WTC11 (cell line): ENCODE measurements around the gene SDC1. TPM values are rescaled to one million over a fixed set of nuclear protein-coding genes. Genes with fewer than 3 reads are reported as not detected.

Source experiments
- ATAC-seq: fragments of 200-7000 bp; cut with Tn5 transposase; 2 replicates; pipeline ENCODE4 v1.10.0; 2021; ENCODE audit warnings: mild to moderate bottlenecking, moderate library complexity
- CTCF ChIA-PET: fragments of 300-600 bp; sonication (Branson Sonifier 250); formaldehyde crosslinking; loops from one replicate; lab custom pipeline; 2021; ENCODE audit warnings: antibody characterized with exemption; lab: Charles Lee
- POLR2A ChIA-PET: fragments of 350-600 bp; sonication (Branson Sonifier 250); formaldehyde crosslinking; loops from one replicate; lab custom pipeline; 2021; ENCODE audit warnings: antibody characterized with exemption; lab: Charles Lee
- DNase-seq: peaks from one replicate; pipeline ENCODE4 v3.0.0; 2021; ENCODE audit warnings: low spot score
- H3K27ac Mint-ChIP-seq: 2 replicates; pipeline ENCODE4 v1.8.0; 2021; ENCODE audit warnings: mixed read lengths
- H3K27me3 Mint-ChIP-seq: 2 replicates; pipeline ENCODE4 v1.8.0; 2021; ENCODE audit warnings: low read depth, mild to moderate bottlenecking, moderate library complexity, mixed read lengths
- H3K36me3 Mint-ChIP-seq: 2 replicates; pipeline ENCODE4 v1.8.0; 2021; ENCODE audit warnings: mixed read lengths
- H3K4me1 Mint-ChIP-seq: 2 replicates; pipeline ENCODE4 v1.8.0; 2022; ENCODE audit warnings: mixed read lengths
- H3K4me3 Mint-ChIP-seq: 2 replicates; pipeline ENCODE4 v1.8.0; 2021; ENCODE audit warnings: mild to moderate bottlenecking, moderate library complexity, mixed read lengths
- H3K9me3 Mint-ChIP-seq: 2 replicates; pipeline ENCODE4 v1.8.0; 2021; ENCODE audit warnings: mixed read lengths
- FOXK1 ChIP-seq: sonication (generic); formaldehyde crosslinking; IDR thresholded peaks from 2 replicates; pipeline ENCODE4 v1.8.0; 2022; ENCODE audit warnings: mild to moderate bottlenecking, moderate library complexity, missing genetic modification reagents
- GRHL2 ChIP-seq: fragments of 250-450 bp; sonication (Bioruptor Pico); IDR thresholded peaks from 2 replicates; pipeline ENCODE4 v1.8.0; 2022; ENCODE audit warnings: mild to moderate bottlenecking, moderate library complexity; ENCODE audit not compliant: insufficient replicate concordance, severe bottlenecking
- KAT7 ChIP-seq: sonication (generic); formaldehyde crosslinking; IDR thresholded peaks from 2 replicates; pipeline ENCODE4 v1.8.1; 2023; ENCODE audit warnings: missing genetic modification reagents, mild to moderate bottlenecking, borderline replicate concordance
- NFATC4 ChIP-seq: fragments of 250-450 bp; sonication (Bioruptor Pico); IDR thresholded peaks from 2 replicates; pipeline ENCODE4 v1.9.0; 2021; ENCODE audit warnings: mild to moderate bottlenecking
- NR3C1 ChIP-seq: sonication (generic); formaldehyde crosslinking; conservative IDR thresholded peaks from 2 replicates; pipeline ENCODE4 v1.8.1; 2023; ENCODE audit warnings: low read depth, mild to moderate bottlenecking, missing genetic modification reagents
- PRRX2 ChIP-seq: fragments of 250-450 bp; sonication (Bioruptor Pico); IDR thresholded peaks from 2 replicates; pipeline ENCODE4 v1.8.0; 2021; ENCODE audit warnings: mild to moderate bottlenecking
- SOX15 ChIP-seq: fragments of 250-450 bp; sonication (Bioruptor Pico); IDR thresholded peaks from 2 replicates; pipeline ENCODE4 v1.9.0; 2021; ENCODE audit warnings: mild to moderate bottlenecking
- ZNF138 ChIP-seq: sonication (generic); formaldehyde crosslinking; conservative IDR thresholded peaks from 2 replicates; pipeline ENCODE4 v1.8.1; 2022; ENCODE audit warnings: mild to moderate bottlenecking, moderate library complexity, missing genetic modification reagents
- ZNF263 ChIP-seq: sonication (generic); formaldehyde crosslinking; IDR thresholded peaks from 2 replicates; pipeline ENCODE4 v1.8.1; 2022; ENCODE audit warnings: low read depth, mild to moderate bottlenecking, moderate library complexity, missing genetic modification reagents
- ZNF416 ChIP-seq: fragments of 250-450 bp; sonication (Bioruptor Pico); IDR thresholded peaks from 2 replicates; pipeline ENCODE4 v1.9.0; 2021; ENCODE audit warnings: mild to moderate bottlenecking, inconsistent platforms
- total RNA-seq: library from RNA; stranded (reverse); gene quantifications from 3 replicates; pipeline ENCODE4 v1.2.3, GENCODE V29; 2021
- TF ChIP-seq, protein P1 (sequence below): sonication (generic); formaldehyde crosslinking; IDR thresholded peaks from 2 replicates; pipeline ENCODE4 v1.8.0; 2022; ENCODE audit warnings: mild to moderate bottlenecking, missing genetic modification reagents
- TF ChIP-seq, protein P2 (sequence below): sonication (generic); formaldehyde crosslinking; IDR thresholded peaks from 2 replicates; pipeline ENCODE4 v1.8.0; 2022; ENCODE audit warnings: mild to moderate bottlenecking, missing genetic modification reagents
- TF ChIP-seq, protein P3 (sequence below): fragments of 250-450 bp; sonication (Bioruptor Pico); IDR thresholded peaks from 2 replicates; pipeline ENCODE4 v1.9.0; 2021; ENCODE audit warnings: moderate library complexity, mild to moderate bottlenecking, inconsistent platforms, borderline replicate concordance
- TF ChIP-seq, protein P4 (sequence below): sonication (generic); formaldehyde crosslinking; conservative IDR thresholded peaks from 2 replicates; pipeline ENCODE4 v1.8.1; 2023; ENCODE audit warnings: mild to moderate bottlenecking, low read depth, missing genetic modification reagents, moderate library complexity
- TF ChIP-seq, protein P5 (sequence below): sonication (generic); formaldehyde crosslinking; IDR thresholded peaks from 2 replicates; pipeline ENCODE4 v1.8.1; 2022; ENCODE audit warnings: mild to moderate bottlenecking, missing genetic modification reagents, moderate library complexity, borderline replicate concordance
- TF ChIP-seq, protein P6 (sequence below): sonication (generic); formaldehyde crosslinking; IDR thresholded peaks from 2 replicates; pipeline ENCODE4 v1.8.1; 2022; ENCODE audit warnings: low read depth, missing genetic modification reagents, borderline replicate concordance
- TF ChIP-seq, protein P7 (sequence below): sonication (generic); formaldehyde crosslinking; IDR thresholded peaks from 2 replicates; pipeline ENCODE4 v1.8.1; 2022; ENCODE audit warnings: missing genetic modification reagents, borderline replicate concordance
- TF ChIP-seq, protein P8 (sequence below): fragments of 250-450 bp; sonication (Bioruptor Pico); IDR thresholded peaks from 2 replicates; pipeline ENCODE4 v1.8.0; 2021; ENCODE audit warnings: mild to moderate bottlenecking

SDC1 gene
- total RNA-seq, 1 experiment from 2014 or later, result 52.6 TPM

DNA sequence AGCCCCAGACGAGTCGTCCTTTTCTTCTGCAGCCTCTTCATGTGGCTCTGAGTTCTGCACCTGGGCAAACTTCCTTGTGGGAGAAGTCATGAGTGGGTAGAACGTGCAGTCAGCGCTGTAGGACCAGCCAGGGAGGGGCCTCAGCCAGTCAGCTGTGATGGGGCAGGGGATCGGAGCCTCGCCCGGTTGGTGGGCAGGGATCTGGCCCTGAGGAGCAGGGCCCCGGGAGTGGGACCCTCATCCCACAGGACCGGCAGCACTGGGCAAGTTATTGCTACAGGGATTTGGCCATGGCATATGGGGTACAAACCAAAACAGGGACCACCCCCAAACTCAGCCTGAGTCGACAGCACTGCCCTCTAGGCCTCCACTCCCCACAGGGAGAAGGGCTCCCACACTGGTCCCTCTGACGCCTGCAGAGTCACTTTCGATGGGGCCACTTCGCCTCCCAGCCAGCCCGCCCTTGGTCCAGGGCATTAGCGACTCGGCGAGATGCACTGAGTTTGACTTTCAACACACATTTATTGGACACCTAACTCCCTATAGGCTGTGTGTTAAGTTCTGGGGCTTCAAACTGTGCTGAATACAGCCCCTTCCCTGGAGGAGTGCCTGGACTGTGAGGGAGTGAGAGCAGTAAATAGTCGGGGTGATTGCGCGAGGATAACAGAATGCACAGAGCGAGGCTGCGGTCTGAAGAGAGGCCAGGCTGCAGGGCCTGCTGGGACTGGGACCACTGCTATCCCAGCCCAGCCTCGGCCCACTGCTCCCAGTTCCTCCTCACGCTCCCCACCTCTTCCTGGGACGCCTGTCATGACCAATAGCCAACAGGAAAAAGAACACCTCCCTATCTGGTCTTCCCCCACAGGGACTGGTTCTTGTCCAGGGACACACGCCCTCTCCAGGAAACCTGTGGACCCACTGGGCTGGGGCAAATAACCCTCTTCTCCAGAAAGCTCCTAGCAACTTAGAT lies 55.9 kb downstream of the SDC1 start:
- no peaks in the 10 kb centered on the region for H3K27me3 Mint-ChIP-seq
- CTCF ChIA-PET, result interaction anchor here (1.1 to 1.7 kb wide), 6 partner anchors 11 to 63 kb away, joined by 3 to 9 read pairs (median 5); no protein-coding TSS in a partner anchor
- ATAC-seq (peak; percentile 32), DNase-seq (no peak)
- H3K36me3 Mint-ChIP-seq, result no peaks in the 10 kb centered on the region
- no peak overlapping the region for H3K27ac Mint-ChIP-seq
- no peak overlapping the region for H3K4me3 Mint-ChIP-seq
- POLR2A ChIA-PET, result no interaction called here
- H3K4me1 Mint-ChIP-seq, result peaks cover 8% of the 10 kb centered on the region
- no peak for TF ChIP-seq ZNF416 (CRISPR knock-in tag)
- TF ChIP-seq, protein P1, sequence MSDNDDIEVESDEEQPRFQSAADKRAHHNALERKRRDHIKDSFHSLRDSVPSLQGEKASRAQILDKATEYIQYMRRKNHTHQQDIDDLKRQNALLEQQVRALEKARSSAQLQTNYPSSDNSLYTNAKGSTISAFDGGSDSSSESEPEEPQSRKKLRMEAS, result 0 out of 2 replicates have a peak, but pooled peaks have one; percentile 18
- no peaks in the 10 kb centered on the region for H3K9me3 Mint-ChIP-seq

DNA sequence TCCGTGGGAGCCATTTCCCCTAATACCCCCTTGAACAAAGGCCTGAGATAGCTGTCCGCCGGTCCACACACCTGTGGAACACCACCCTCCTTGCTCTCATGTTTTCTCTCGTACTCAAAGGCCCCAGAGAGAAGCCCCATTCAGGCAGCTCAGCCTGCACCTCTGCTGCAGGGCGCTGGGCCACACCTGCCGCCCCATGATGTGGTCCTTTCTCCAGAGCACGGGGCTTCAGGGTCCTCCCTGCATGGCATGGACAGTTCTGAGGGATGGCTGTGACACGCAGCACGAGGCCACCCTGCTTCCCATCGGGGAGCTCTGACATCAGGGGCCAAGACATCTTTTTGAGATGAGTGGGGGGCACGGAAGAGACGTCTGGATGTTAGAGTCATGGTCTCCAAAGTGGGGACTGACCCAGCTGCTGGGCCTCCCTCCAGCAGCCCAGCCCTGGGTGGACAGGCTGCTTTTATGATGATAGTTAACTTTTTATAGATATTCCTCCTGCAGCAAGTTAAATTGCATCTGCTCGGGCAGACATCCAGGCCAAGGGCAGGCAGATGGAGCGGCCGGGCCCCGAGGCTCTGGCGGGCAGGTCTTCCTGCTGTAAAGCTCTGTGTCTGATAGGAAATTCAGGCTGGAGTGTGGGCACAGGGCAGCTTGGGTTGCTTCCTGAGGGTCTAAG lies 56.7 kb downstream of the SDC1 start:
- Mint-ChIP-seq H3K36me3 (no peaks in the 10 kb centered on the region), H3K27me3 (no peaks in the 10 kb centered on the region), H3K4me3 (no peak overlapping the region), H3K4me1 (peaks cover 8% of the 10 kb centered on the region), H3K9me3 (no peaks in the 10 kb centered on the region), H3K27ac (no peak overlapping the region)
- TF ChIP-seq, protein P2, sequence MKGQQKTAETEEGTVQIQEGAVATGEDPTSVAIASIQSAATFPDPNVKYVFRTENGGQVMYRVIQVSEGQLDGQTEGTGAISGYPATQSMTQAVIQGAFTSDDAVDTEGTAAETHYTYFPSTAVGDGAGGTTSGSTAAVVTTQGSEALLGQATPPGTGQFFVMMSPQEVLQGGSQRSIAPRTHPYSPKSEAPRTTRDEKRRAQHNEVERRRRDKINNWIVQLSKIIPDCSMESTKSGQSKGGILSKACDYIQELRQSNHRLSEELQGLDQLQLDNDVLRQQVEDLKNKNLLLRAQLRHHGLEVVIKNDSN (CRISPR knock-in tag), result no peak
- TF ChIP-seq KAT7 (CRISPR knock-in tag) (no peak), GRHL2 (no peak), SOX15 (no peak), PRRX2 (CRISPR knock-in tag) (no peak), ZNF263 (CRISPR knock-in tag) (no peak), NR3C1 (CRISPR knock-in tag) (no peak), FOXK1 (CRISPR knock-in tag) (no peak)
- TF ChIP-seq, protein P3, sequence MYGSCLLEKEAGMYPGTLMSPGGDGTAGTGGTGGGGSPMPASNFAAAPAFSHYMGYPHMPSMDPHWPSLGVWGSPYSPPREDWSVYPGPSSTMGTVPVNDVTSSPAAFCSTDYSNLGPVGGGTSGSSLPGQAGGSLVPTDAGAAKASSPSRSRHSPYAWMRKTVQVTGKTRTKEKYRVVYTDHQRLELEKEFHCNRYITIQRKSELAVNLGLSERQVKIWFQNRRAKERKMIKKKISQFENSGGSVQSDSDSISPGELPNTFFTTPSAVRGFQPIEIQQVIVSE (CRISPR knock-in tag), result no peak
- TF ChIP-seq, protein P4, sequence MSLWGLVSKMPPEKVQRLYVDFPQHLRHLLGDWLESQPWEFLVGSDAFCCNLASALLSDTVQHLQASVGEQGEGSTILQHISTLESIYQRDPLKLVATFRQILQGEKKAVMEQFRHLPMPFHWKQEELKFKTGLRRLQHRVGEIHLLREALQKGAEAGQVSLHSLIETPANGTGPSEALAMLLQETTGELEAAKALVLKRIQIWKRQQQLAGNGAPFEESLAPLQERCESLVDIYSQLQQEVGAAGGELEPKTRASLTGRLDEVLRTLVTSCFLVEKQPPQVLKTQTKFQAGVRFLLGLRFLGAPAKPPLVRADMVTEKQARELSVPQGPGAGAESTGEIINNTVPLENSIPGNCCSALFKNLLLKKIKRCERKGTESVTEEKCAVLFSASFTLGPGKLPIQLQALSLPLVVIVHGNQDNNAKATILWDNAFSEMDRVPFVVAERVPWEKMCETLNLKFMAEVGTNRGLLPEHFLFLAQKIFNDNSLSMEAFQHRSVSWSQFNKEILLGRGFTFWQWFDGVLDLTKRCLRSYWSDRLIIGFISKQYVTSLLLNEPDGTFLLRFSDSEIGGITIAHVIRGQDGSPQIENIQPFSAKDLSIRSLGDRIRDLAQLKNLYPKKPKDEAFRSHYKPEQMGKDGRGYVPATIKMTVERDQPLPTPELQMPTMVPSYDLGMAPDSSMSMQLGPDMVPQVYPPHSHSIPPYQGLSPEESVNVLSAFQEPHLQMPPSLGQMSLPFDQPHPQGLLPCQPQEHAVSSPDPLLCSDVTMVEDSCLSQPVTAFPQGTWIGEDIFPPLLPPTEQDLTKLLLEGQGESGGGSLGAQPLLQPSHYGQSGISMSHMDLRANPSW (CRISPR knock-in tag), result no peak
- TF ChIP-seq, protein P5, sequence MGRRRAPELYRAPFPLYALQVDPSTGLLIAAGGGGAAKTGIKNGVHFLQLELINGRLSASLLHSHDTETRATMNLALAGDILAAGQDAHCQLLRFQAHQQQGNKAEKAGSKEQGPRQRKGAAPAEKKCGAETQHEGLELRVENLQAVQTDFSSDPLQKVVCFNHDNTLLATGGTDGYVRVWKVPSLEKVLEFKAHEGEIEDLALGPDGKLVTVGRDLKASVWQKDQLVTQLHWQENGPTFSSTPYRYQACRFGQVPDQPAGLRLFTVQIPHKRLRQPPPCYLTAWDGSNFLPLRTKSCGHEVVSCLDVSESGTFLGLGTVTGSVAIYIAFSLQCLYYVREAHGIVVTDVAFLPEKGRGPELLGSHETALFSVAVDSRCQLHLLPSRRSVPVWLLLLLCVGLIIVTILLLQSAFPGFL, result no peak
- no peak for DNase-seq
- ATAC-seq, result no peak
- ChIA-PET POLR2A (interaction anchor here (0.7 kb wide), 1 partner anchor 21 kb away, joined by 3 read pairs; no protein-coding TSS in a partner anchor), CTCF (interaction anchor here (1.1 to 1.7 kb wide), 4 partner anchors 15 to 62 kb away, joined by 3 to 8 read pairs (median 4); no protein-coding TSS in a partner anchor)

DNA sequence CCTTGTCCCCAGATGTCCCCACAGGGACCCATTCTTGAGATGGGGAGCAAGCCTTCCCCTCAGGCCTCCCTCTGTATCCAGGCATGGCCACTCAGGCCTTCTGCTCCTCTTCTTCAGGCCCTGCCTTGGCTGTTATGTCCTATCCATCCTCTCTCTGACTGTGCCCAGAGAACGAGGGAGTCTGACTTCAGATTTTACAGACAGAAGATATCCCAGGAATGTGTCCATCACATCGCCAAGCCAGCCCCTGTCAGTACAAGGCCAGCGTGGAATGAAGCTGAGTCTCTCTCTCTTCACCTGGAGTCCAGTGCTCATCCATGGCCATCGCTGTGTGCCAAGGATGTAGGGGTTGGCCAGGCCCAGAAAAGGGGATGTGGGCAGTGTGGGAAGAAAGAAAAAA lies 57.6 kb downstream of the SDC1 start:
- CTCF ChIA-PET, result interaction anchor here (1.2 to 1.7 kb wide), 3 partner anchors 32 to 61 kb away, joined by 4 to 8 read pairs (median 5); no protein-coding TSS in a partner anchor
- TF ChIP-seq, protein P6, sequence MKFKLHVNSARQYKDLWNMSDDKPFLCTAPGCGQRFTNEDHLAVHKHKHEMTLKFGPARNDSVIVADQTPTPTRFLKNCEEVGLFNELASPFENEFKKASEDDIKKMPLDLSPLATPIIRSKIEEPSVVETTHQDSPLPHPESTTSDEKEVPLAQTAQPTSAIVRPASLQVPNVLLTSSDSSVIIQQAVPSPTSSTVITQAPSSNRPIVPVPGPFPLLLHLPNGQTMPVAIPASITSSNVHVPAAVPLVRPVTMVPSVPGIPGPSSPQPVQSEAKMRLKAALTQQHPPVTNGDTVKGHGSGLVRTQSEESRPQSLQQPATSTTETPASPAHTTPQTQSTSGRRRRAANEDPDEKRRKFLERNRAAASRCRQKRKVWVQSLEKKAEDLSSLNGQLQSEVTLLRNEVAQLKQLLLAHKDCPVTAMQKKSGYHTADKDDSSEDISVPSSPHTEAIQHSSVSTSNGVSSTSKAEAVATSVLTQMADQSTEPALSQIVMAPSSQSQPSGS, result no peak
- TF ChIP-seq, protein P7, sequence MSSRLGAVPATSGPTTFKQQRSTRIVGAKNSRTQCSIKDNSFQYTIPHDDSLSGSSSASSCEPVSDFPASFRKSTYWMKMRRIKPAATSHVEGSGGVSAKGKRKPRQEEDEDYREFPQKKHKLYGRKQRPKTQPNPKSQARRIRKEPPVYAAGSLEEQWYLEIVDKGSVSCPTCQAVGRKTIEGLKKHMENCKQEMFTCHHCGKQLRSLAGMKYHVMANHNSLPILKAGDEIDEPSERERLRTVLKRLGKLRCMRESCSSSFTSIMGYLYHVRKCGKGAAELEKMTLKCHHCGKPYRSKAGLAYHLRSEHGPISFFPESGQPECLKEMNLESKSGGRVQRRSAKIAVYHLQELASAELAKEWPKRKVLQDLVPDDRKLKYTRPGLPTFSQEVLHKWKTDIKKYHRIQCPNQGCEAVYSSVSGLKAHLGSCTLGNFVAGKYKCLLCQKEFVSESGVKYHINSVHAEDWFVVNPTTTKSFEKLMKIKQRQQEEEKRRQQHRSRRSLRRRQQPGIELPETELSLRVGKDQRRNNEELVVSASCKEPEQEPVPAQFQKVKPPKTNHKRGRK (CRISPR knock-in tag), result no peak
- TF ChIP-seq, protein P8, sequence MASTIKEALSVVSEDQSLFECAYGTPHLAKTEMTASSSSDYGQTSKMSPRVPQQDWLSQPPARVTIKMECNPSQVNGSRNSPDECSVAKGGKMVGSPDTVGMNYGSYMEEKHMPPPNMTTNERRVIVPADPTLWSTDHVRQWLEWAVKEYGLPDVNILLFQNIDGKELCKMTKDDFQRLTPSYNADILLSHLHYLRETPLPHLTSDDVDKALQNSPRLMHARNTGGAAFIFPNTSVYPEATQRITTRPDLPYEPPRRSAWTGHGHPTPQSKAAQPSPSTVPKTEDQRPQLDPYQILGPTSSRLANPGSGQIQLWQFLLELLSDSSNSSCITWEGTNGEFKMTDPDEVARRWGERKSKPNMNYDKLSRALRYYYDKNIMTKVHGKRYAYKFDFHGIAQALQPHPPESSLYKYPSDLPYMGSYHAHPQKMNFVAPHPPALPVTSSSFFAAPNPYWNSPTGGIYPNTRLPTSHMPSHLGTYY (CRISPR knock-in tag), result no peak
- TF ChIP-seq ZNF138 (CRISPR knock-in tag), result no peak
- no peak for TF ChIP-seq NFATC4
- no peak for TF ChIP-seq ZNF263 (CRISPR knock-in tag)

More for the DNA sequence above, 57.6 kb downstream of the SDC1 start:
- no peaks in the 10 kb centered on the region for H3K9me3 Mint-ChIP-seq
- POLR2A ChIA-PET, result interaction anchor here (0.7 kb wide), 1 partner anchor 22 kb away, joined by 3 read pairs; no protein-coding TSS in a partner anchor
- DNase-seq, result no peak
- ATAC-seq, result no peak
- H3K27ac Mint-ChIP-seq, result no peak overlapping the region
- H3K4me3 Mint-ChIP-seq, result no peak overlapping the region
- H3K36me3 Mint-ChIP-seq, result no peaks in the 10 kb centered on the region
- no peaks in the 10 kb centered on the region for H3K27me3 Mint-ChIP-seq
- H3K4me1 Mint-ChIP-seq, result peaks cover 8% of the 10 kb centered on the region
